HFFc6 (cell line): ENCODE results near the gene THEM4. TPM values are rescaled to one million over a fixed set of nuclear protein-coding genes. Genes with fewer than 3 reads are reported as not detected.

ENCODE experiments used
- DNase-seq: peaks from one replicate; pipeline ENCODE4 v3.0.0-alpha.2; 2018
- H3K27ac Mint-ChIP-seq: 2 replicates; pipeline ENCODE4 v1.8.0; 2020; ENCODE audit warnings: mild to moderate bottlenecking, mixed read lengths
- H3K27me3 Mint-ChIP-seq: 2 replicates; pipeline ENCODE4 v1.8.0; 2021; ENCODE audit warnings: mild to moderate bottlenecking, moderate library complexity, mixed read lengths; ENCODE audit not compliant: insufficient read depth
- H3K36me3 Mint-ChIP-seq: 2 replicates; pipeline ENCODE4 v1.8.0; 2021; ENCODE audit warnings: low read depth, mixed read lengths
- H3K4me1 Mint-ChIP-seq: 2 replicates; pipeline ENCODE4 v1.8.0; 2020; ENCODE audit warnings: low read depth, mixed read lengths
- H3K4me3 Mint-ChIP-seq: 2 replicates; pipeline ENCODE4 v1.8.0; 2020; ENCODE audit warnings: mild to moderate bottlenecking, moderate library complexity, mixed read lengths
- H3K9me3 Mint-ChIP-seq: 2 replicates; pipeline ENCODE4 v1.8.0; 2020; ENCODE audit warnings: mild to moderate bottlenecking, mixed read lengths
- CTCF ChIP-seq: fragments of 200-600 bp; sonication (generic); IDR thresholded peaks from 2 replicates; pipeline ENCODE4 v1.5.0; 2021; ENCODE audit warnings: antibody characterized with exemption, mild to moderate bottlenecking
- total RNA-seq, 6 experiments: library from RNA; stranded (reverse); fragmentation: NEBNext Ultra II Directional; extraction: Animal tissue kit (Norgen Biotek cat#: 25700); gene quantifications; 2 replicates in 1 of 6; 3 replicates in 5 of 6; pipeline ENCODE4 v1.2.3, GENCODE V29; 2021

THEM4 gene
- total RNA-seq, 6 experiments from 2014 or later: 8.0 to 10.1 (median 9.3) TPM

- Mint-ChIP-seq H3K9me3 (no peaks in the 10 kb centered on the region), H3K4me1 (no peaks in the 10 kb centered on the region), H3K36me3 (no peaks in the 10 kb centered on the region), H3K27ac (no peak overlapping the region), H3K4me3 (no peak overlapping the region), H3K27me3 (peaks cover 19% of the 10 kb centered on the region)
- no peak for DNase-seq
- TF ChIP-seq CTCF: no peak
Measured at GRCh38 chr1:151918156-151918555, 8.8 kb upstream of the THEM4 start.

- DNase-seq: no peak
- peaks cover 17% of the 10 kb centered on the region for H3K27me3 Mint-ChIP-seq
- TF ChIP-seq CTCF: no peak
- no peaks in the 10 kb centered on the region for H3K9me3 Mint-ChIP-seq
- no peaks in the 10 kb centered on the region for H3K36me3 Mint-ChIP-seq
- no peak overlapping the region for H3K4me3 Mint-ChIP-seq
- H3K4me1 Mint-ChIP-seq: no peaks in the 10 kb centered on the region
- no peak overlapping the region for H3K27ac Mint-ChIP-seq
Measured at GRCh38 chr1:151916726-151917370, 7.5 kb upstream of the THEM4 start.

DNA sequence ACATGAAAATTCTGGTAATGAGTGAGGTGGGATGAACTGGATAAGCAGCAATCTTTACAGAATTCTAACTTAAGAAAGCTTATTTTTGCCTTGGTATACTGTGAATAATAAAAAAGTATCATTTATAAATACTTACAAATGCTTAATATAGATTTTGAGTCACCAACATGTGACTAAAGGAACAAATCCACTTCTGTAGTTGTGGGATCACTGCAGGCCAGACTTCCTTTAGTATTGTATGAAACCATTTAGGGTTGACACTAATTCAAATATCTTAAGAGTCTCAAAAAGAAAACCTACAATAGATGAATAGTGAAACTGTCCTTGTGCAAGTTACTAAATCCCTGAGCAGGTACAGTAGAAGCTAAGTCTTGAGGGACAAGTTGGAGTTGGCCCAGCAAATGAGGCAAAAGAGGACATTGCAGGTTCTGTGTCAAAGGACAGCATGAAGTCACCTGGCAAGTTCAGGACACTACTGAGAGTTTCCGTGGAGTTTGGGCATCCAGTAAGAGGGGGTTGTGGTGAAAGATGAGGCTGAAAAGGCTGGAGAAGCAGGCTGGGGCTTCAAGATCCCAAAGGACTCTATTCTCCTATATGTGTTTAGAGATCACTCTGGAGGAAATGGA, 5.9 kb upstream of the THEM4 start:
- peaks cover 12% of the 10 kb centered on the region for H3K27me3 Mint-ChIP-seq
- TF ChIP-seq CTCF: no peak
- H3K4me1 Mint-ChIP-seq: no peaks in the 10 kb centered on the region
- H3K27ac Mint-ChIP-seq: no peak overlapping the region
- no peak for DNase-seq
- H3K4me3 Mint-ChIP-seq: no peak overlapping the region
- H3K36me3 Mint-ChIP-seq: no peaks in the 10 kb centered on the region
- H3K9me3 Mint-ChIP-seq: no peaks in the 10 kb centered on the region

DNA sequence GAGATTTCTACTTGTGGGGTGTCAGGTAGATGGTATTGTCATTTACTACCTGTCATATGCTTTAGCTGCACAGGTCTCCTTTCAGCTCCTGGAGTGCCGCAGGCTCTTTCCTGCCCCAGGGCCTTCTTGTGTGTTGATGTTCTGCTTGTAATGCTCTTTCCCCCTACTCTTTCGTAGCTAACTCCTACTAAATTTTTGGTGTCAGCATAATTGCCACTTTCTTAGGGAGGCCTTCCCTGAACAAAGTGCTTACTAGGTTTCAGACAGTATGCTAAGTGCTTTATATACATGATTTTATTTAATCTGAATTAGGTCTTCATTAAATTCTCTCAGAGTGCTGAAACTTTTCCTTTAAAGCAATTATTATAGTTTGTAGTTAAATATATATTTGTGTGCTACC, 4.8 kb upstream of the THEM4 start:
- peaks cover 6% of the 10 kb centered on the region; the same call in 1 of the 2 replicates for H3K4me1 Mint-ChIP-seq

DNA sequence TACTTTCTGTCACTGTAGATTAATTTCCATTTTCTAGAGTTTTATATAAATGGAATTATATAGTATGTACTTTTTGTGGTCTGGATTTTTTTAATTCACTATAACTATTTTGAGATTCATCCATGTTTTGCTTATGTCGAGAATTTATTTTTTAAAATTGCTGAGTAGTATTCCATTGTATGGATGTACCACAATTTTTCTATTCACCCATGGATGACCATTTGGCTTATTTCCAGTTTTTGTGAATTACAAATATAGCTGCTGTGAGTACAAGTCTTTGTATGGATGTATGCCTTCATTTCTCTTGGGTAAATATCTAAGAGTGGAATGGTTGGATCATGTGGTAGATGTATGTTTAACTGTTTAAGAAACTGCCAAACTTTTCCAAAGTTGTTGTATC, 3.7 kb upstream of the THEM4 start:
- H3K9me3 Mint-ChIP-seq: peaks cover 6% of the 10 kb centered on the region; the same call in 1 of the 2 replicates
- no peak overlapping the region for H3K27ac Mint-ChIP-seq
- DNase-seq: no peak
- H3K4me1 Mint-ChIP-seq: peaks cover 17% of the 10 kb centered on the region
- no peak for TF ChIP-seq CTCF
- peaks cover 9% of the 10 kb centered on the region; the same call in 1 of the 2 replicates for H3K36me3 Mint-ChIP-seq
- H3K4me3 Mint-ChIP-seq: no peak overlapping the region
- peaks cover 12% of the 10 kb centered on the region for H3K27me3 Mint-ChIP-seq

More for the DNA sequence above, 4.8 kb upstream of the THEM4 start:
- no peak for DNase-seq
- Mint-ChIP-seq H3K36me3 (no peaks in the 10 kb centered on the region), H3K4me3 (no peak overlapping the region), H3K27me3 (peaks cover 12% of the 10 kb centered on the region), H3K27ac (no peak overlapping the region), H3K9me3 (no peaks in the 10 kb centered on the region)
- no peak for TF ChIP-seq CTCF
